ENCODE data around the gene MFSD1.
"Not testable (repeated sequence)": the region's sequence is repeated elsewhere in the genome, so short reads cannot be mapped to it uniquely, and the experiment has no call there.

The MFSD1 gene

DNA sequence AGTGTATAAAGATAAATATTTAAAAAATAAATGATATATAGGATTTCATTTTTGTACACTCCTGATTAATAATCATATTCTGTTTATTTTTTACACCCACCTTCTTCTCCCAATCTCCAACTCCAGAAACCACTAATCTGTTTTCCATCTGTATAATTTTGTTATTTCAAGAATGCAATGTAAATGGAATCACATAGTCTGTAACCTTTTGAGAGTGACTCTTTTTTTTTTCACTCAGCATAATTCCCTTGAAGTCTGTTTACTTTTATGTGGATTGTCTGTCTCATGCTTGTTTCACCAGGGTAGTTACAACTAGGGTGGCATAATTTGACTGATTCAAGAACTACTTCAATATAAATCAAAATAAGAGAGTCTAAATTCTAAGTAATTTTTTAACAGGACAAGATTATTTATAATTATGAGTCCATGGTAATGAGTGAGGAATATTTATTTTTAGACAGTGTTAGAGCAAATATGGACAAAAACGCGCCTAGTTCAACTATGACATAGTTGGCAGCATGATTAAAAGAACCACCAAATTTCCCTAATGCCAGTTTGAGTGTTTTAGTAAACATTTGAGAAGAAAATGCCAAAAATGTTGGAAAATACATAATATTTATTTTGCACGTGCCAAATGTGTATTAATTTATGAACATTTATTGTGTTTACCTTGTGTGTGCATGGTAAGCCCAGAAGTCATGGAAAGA is 19.4 kb upstream of the MFSD1 start:
- in situ Hi-C loops (cut with HindIII; ENCODE audit: low sequenced_read_pairs): no loop called here
- TF ChIP-seq, protein P1, sequence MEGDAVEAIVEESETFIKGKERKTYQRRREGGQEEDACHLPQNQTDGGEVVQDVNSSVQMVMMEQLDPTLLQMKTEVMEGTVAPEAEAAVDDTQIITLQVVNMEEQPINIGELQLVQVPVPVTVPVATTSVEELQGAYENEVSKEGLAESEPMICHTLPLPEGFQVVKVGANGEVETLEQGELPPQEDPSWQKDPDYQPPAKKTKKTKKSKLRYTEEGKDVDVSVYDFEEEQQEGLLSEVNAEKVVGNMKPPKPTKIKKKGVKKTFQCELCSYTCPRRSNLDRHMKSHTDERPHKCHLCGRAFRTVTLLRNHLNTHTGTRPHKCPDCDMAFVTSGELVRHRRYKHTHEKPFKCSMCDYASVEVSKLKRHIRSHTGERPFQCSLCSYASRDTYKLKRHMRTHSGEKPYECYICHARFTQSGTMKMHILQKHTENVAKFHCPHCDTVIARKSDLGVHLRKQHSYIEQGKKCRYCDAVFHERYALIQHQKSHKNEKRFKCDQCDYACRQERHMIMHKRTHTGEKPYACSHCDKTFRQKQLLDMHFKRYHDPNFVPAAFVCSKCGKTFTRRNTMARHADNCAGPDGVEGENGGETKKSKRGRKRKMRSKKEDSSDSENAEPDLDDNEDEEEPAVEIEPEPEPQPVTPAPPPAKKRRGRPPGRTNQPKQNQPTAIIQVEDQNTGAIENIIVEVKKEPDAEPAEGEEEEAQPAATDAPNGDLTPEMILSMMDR (IDR thresholded peaks at IDR 0.05; ENCODE audit: low read depth, low read length): no peak
- no peak overlapping the region for H3K4me3 ChIP-seq (ENCODE audit: low read depth, low read length)
- no peak for DNase-seq (ENCODE audit: low read depth, low spot score)

DNA sequence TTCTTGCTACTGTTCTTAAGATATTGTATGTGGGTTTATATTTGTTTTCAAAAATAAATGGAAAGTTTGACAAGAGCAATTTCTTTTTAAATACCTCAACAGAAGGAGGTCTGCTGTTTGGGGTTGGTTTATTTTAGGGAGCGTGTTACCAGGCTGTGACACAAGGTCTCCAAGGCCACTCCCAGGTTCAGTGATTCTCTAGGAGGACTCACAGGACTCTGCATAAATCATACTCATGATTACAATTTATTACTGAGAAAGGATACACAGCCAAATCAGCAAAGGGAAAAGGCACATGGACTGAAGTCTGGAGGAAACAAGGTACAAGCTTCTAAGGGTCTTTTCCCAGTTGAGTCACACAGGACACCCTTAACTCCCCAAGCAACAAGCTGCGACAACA is 18.8 kb upstream of the MFSD1 start:
- no peak overlapping the region for H3K4me3 ChIP-seq (ENCODE audit: low read depth, low read length)
- in situ Hi-C loops (cut with HindIII; ENCODE audit: low sequenced_read_pairs): no loop called here
- no peak for DNase-seq (ENCODE audit: low read depth, low spot score)
- TF ChIP-seq, protein P1 (IDR thresholded peaks at IDR 0.05; ENCODE audit: low read depth, low read length): no peak

DNA sequence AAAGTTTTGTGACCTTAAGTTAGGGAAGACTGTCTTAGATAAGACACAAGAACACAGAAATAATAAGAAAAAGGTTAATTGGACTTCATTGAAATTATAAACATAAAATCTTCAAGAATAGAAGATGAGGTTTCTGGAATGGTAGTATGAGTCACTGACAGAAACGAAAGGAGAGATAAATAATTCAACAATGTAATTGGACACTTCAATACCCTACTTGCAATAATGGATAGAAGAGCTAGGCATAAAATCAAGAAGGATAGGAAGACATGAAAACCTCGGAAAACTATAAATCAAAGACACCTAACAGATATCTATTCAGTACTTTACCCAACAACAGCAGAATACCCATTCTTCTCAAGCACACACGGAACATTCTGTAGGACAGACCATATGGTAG is 15.9 kb upstream of the MFSD1 start:
- TF ChIP-seq, protein P1 (IDR thresholded peaks at IDR 0.05; ENCODE audit: low read depth, low read length): no peak
- in situ Hi-C loops (cut with HindIII; ENCODE audit: low sequenced_read_pairs): no loop called here
- no peak overlapping the region for H3K4me3 ChIP-seq (ENCODE audit: low read depth, low read length)
- no peak for DNase-seq (ENCODE audit: low read depth, low spot score)

DNA sequence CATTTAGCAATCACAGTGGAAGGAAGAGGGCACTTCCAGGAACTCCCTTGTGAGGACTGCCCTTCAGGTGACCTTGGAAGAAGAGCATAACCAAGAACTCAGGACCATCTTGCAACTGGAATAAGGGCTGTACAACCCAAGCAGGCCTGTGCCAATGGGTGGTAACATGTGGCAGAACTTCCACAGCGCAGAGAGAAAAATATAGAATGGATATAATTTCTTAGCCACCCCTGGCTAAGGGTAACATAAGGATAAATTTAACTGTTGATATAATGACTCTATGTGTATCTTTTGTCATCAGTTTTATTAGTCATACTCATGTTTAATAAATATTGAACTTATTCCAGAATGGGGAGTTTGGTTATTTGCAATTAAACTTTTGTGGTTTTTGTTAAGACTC is 13.4 kb upstream of the MFSD1 start:
- peak; percentile 40 for DNase-seq (ENCODE audit: low read depth, low spot score)
- no peak overlapping the region for H3K4me3 ChIP-seq (ENCODE audit: low read depth, low read length)
- in situ Hi-C loops (cut with HindIII; ENCODE audit: low sequenced_read_pairs): no loop called here
- TF ChIP-seq, protein P1 (IDR thresholded peaks at IDR 0.05; ENCODE audit: low read depth, low read length): no peak

DNA sequence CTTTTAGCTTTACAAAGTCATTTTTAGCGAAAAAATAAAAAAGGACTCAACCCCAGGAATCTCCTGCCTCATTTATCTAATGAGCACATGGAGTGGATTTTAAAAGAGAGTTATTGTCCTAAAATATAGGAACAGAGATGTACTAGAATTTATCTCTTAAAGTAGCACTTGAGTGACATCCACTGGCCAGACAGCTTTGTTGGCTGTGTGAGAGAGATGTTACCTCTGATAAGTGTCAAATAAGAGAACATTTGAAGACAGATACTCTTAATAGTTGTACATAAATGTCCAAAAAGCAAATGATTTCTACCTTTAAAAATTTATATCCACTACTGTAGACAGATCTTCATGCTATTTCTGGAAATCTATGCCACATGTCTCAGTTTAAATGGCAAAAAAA is 12.3 kb upstream of the MFSD1 start:
- H3K4me3 ChIP-seq (ENCODE audit: low read depth, low read length): no peak overlapping the region
- in situ Hi-C loops (cut with HindIII; ENCODE audit: low sequenced_read_pairs): no loop called here
- TF ChIP-seq, protein P1 (IDR thresholded peaks at IDR 0.05; ENCODE audit: low read depth, low read length): peak; percentile 61
- DNase-seq (ENCODE audit: low read depth, low spot score): peak; percentile 77

DNA sequence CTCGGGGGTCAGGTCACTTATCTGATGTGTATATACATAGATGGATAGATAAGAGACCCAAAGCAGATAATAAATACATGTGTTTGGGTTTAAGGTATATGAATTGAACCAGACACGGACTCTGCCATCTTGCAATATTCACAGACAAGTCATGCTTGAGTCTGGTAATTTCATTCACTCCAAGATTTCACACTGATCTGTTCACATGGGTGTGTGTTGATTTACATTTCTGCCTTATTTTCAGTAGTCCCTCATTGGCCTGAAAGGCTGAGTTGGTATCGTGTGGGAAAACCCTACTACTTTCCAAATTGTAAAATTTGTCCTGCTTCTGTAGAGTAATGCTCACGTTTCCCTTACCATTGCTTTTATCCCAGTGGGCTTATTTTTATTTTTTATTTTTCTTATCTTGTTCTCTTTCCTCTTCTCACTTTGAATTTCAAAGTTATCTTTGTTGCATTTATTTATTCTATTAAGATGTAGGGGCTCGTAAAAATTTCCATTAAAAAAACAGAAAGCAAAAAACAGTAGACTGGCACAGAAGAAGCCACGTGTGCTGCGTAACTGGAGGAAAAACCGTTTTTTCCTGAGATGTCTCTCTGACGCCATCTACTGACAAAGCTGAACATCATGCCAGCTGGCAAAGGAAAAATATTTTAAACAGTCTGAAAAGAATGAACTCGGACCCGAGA is 10.8 kb upstream of the MFSD1 start:
- in situ Hi-C loops (cut with HindIII; ENCODE audit: low sequenced_read_pairs): no loop called here
- peak; percentile 80 for DNase-seq (ENCODE audit: low read depth, low spot score)
- no peak overlapping the region for H3K4me3 ChIP-seq (ENCODE audit: low read depth, low read length)
- TF ChIP-seq, protein P1 (IDR thresholded peaks at IDR 0.05; ENCODE audit: low read depth, low read length): peak; percentile 82

DNA sequence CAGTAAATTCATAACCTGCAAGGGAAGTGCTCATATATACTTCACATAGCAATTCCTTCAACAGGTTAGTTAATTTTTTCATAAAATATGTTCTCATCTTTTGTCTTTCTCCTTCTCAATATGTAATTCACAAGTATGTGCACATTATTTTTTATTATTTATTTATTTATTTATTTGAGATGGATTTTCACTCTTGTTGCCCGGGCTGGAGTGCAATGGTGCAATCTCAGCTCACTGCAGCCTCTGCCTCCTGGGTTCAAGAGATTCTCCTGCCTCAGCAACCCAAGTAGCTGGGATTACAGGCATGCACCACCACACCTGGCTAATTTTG is 10.3 kb upstream of the MFSD1 start:
- in situ Hi-C loops (cut with HindIII; ENCODE audit: low sequenced_read_pairs); DNase-seq (ENCODE audit: low read depth, low spot score): not testable (repeated sequence)

More for the DNA sequence above, 10.3 kb upstream of the MFSD1 start:
- not testable (repeated sequence) for H3K4me3 ChIP-seq (ENCODE audit: low read depth, low read length)

Data from astrocyte of the spinal cord (primary cell).